GM21737 (cell line): ENCODE data around the gene PDCD10.

Experiments used
- ATAC-seq: cut with Tn5 transposase; IDR thresholded peaks from one replicate; pipeline ENCODE4 v1.9.1; 2021; ENCODE audit warnings: mild to moderate bottlenecking, moderate library complexity; ENCODE audit not compliant: unreplicated experiment

The PDCD10 gene

DNA sequence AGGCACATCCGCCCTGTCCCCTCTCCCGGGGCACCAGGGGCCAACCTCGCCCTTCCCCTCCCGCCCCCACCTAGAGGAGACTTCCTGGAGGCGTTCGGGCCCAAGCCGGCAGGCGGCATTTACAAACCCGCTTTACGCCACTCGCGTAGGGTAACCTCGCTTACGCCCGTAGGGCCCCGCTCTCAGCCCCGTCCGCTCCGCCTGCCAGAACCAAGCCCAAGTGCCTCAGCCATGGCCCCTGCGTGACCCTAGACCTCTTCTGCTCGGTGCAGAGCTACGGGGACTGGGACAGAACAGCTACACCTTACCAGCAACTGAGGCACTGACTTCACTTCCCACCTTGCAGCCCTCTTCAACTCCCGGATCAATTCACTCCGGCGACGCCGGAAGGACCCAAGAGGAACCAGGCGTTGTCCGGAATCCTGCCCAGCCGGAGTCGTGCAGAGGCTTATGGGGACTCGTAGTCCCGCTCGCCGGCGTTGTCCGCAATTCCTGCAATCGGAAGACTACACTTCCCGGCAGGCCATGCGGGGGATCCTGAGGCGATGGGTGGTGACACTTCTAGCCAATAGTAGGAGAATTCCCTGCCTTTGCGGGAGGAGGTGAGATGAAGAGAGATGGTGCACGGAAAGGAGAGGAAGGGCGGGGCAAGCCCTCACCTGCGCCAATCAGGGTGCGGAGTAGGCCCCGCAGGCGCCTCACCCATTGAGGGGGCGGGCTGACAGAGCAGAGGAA, at the start of gene PDCD10:
TSS of gene PDCD10 (minus strand) at position 395 of the 735 bp plus-strand sequence. CDS start 14,735 bp downstream, outside the sequence.
- peak; percentile 87 for ATAC-seq

DNA sequence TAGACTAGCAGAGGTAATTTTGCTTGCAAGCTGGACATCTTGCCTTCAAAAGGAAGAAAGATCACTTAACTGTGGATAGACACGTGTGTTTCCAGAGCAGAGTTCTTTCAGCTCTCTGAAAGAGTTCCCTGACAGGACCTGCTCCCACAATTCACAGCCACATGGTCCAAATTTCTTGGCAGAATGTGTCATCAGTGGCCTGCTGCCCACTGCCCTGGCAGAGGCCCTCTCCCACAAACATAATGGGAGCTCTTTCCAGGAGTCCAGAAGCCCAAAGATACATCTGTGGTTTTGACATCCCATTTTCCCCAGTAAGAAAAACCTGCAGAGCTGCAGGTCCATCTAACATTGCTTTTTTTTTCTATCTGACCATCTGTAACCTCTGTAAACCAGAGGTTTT, 49.1 kb upstream of the PDCD10 start:
- ATAC-seq, result no peak

DNA sequence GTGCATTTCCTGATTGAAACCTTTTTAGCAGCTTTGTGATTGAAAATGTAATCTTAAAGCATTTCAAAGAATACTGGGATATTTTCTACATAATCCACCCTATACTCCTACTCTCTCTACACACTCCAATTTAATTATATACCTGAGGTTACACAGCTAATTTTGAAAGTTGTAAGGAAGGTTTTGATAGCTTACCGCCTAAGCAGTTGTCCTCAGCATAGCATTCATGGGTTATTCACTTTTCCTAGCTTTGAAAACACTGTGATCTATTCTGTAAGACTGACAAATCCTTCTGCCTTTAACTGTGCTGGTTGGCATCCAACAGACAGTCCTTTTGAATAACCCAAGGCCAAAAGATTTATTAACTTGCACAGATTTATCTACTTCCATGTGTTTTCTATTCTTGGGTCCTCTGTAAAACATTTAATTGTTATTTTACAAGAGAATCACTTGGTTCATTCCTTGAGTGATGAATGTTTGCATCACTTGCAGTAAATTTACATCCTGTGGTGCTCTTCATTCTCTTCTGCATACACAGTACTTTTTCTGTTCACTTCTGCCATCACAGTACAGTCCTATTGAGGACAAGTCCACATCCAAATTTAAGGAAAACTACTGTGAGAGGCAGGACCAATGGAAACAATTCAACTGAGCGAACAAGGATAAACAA, 45.7 kb upstream of the PDCD10 start:
- ATAC-seq, result no peak

DNA sequence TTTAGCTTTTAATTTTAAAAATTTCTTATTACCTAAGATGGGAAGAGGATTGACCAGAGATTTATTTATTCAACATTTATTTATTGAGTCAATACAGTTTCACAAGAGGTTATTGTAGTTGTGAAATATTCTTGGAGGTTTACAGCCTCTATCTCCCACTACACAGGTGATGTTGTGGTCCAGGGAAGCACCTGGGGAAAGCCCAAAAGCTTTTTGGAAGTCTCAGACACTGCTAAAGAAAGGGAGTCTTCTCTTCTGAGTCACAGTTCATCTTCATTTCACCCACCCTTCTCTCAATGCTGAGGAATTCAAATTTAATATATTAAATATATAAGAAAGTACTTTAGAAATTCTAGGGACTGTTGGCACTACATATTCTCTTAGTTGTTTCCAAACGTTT, 42.7 kb upstream of the PDCD10 start:
- no peak for ATAC-seq

DNA sequence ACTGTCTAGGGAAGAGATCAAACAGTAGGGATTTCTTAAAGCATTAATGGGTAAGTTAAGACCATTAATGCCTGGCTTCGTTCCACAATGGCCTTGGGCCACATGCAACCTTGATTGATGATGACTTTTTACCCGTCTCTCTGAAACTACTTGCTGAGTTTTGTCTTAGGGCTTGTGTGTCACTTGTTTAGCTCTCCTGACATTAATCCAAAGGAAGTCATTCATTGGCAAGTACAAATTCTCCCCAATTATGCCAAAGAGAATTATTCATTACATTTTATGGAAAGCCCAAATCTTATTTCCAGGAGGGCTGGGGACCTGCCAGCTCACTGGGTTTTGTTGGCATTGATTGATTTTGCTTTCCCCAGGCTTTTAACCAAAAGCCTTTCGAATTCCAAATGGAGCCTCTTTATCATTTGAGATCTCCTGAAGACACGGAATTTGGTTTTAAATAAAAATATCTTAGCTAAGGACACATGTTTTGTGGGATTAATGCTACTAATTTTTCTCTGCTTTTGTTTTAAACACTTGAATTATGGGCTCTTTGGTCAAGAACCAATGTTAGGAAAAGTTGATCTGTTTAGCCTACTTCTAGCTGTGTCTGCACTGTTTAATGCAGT, 41.5 kb upstream of the PDCD10 start:
- ATAC-seq, result no peak

DNA sequence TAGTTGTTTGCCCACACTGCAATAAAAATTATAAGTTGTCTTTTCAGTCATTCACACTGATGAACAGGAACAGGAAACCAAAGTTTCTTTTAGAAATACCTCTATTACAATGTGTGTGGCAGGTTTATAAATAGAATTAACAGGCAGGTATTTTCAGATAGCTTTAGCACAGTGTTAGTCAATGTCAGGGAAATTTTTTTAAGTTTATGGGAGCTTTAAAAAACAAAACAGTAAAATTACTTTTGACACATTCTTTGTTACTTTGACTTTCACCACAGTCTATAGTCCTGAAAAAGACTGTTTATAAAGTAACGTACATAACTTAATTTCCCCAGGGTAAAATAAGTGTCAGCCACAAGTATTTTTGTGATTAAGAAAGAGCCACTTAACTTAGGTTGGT, 38.9 kb upstream of the PDCD10 start:
- peak; percentile 81 for ATAC-seq

DNA sequence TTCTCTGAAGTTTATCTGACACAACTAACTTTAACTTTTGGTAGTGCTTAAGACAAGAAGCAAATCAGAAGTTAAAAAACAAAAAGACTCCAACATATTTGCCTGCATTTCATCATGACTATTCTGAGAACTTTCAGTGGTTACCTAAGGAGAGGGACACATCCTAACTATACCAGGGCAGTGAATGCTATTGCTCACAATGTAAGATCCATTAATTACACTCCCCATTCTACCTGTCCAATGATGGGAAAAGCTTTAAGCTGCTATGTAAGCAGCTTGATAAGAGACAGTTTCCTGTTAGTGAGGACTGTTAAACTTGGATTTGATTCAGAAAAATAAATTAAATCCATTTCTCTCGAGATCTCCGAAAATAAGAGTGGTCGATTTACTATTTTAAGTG, 38.3 kb upstream of the PDCD10 start:
- peak; percentile 43 for ATAC-seq

DNA sequence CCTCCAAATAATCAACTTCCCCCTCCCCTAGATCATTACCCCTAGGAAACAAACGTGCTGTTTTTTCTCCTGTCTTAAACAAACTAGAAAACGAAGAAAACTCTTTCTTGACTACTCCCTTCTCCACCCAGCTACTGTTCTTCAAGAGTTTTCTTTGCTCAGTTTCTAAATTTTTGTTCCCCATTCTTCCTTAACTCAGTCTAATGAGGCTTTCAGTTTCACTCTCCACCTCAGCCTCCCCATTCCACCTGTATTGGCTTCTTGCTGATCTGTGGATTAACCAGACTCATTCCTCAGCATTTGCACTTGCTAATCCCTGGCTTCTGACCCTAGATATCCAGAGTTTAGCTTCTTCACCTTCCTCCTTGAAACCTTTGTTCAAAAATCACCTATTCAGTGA, 27.6 kb upstream of the PDCD10 start:
- no peak for ATAC-seq

DNA sequence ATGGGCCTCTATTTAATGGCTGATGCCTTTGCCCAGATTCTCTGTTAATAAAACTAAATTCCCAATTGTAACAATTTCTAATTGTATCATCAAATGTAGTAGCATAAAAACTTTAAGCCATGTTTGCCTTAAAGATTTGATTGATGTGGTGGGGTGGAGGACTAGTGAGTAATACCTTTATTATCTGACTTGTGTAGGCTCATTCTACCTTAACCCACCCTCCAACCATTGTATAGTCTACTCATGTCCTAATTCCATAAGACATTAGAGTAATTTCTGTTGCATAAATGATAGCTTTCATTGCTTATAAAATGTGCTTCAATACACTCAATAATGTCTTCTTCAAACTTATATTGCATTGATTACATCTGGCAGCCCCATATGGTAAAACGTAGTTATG, 26.6 kb upstream of the PDCD10 start:
- ATAC-seq, result no peak

DNA sequence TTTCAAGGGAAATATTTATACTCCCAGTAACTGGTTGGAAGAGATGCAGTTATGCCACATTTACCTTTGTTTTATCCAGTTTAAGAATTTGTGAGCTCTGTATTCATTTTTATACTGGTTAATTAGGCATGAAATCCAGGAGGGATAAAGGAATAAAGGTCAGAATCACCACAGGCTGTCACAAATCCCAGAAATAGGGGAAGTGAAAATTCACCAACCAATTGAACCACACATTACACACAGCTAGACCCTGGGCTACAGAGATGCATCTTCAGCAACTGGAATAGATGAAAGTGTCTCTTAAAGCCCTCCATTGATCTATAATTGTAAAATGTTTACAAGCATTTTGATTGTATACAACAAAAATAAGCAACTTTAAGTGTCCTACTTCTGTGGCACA, 19.4 kb upstream of the PDCD10 start:
- ATAC-seq, result no peak

DNA sequence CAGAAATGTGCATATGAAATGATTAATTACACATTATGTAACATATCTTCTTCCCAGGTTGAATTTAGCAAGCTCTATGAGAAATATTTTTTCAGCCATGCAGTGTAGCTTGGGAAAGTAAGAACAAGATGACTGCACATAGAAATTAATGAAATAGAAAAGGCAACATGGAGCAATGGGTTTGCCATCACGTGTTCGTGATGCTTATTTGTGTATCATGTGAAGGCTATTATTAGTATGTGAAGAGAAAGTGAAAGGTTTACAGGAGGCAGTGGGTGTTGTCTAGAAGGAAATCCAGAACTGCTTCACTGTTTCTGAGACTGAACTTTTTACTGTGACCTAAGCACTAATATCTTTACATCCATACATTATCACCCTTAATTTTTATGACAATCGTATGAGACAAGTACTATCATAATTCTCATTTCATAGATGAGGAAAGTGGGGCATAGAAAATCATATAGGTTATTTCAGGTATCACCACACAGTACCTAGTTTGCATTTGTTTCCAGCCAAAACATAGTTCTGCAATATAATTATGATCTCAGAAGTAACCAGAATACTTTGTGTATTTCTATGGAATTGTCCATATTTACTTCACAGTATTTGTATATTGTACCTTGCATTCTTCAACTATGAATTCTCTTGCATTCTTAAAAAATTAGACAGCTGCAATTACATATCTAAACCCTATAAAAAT, 15.7 kb upstream of the PDCD10 start:
- ATAC-seq, result peak; percentile 99

DNA sequence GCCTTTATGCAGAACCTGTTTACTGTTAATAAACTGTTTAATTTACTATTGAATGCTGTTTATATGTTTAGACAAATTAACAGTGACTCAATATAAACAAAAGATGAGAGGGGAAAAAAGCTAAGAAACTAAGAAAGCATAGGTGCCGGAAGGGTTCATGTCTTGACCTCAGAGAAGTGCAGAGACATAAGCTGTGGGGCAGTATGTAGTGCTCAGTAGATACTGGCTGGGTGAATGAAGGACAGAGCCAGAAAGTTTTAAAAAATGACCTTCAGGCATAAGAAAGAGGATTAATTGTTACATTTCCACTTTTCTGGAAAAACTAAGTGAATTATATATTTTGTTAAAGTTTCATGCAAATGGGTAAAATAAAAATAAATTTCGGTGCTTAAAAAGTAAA, 15.0 kb upstream of the PDCD10 start:
- ATAC-seq, result no peak

DNA sequence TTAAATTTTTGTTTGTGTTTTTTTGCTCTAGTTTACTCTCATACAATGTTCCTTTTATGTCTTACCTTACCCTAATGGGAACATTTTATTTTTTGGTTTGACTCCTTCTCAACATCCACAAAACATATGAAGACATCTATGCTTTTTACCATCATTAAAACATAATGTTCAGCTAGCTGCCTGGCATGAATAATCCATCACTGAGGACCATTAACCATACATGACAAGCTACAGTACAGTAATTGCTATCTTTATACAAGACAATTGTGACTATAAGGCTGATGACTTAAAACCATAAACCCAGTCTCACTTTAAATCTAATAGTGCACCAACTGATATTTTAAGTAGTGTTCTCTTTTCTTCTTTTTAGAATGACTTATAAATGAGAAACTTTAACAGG, 14.5 kb upstream of the PDCD10 start:
- ATAC-seq, result no peak

DNA sequence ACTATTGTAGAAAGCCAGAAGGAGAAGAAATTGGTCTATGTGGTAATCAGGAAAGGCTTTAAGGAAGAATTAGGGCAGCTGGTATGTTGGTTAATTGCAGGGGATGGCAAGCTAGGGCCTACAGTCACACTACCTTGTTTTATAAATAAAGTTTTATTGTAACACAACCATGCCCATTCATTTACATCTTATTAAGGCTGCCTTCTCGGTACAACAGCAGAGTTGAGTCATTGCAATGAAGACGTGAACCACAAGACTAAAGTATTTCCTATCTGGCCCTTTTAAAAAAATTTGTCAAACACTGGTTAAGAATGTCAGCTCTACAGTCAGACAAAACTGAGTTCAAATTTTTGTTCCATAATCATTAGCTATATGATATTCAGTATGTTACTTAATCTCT, 9.1 kb upstream of the PDCD10 start:
- ATAC-seq, result no peak

DNA sequence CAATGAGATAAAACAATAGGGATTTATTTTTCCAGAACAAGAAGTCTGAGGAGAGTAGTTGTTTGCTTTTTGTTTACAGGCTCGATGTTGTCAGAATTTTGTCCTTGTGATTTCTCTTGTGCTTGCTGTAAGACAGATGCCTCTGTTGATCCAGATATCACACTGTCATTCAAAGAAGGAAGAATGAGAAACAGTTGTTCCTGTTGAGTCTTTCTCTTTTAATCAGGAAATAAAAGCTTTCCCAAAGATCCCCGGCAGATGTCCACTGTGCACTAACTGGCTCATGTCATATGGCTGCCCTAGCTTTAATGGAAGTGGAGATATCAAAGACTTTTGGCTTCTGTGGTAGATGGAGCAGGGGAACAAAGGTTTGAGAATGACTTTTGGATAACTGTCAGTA, 7.6 kb upstream of the PDCD10 start:
- no peak for ATAC-seq

DNA sequence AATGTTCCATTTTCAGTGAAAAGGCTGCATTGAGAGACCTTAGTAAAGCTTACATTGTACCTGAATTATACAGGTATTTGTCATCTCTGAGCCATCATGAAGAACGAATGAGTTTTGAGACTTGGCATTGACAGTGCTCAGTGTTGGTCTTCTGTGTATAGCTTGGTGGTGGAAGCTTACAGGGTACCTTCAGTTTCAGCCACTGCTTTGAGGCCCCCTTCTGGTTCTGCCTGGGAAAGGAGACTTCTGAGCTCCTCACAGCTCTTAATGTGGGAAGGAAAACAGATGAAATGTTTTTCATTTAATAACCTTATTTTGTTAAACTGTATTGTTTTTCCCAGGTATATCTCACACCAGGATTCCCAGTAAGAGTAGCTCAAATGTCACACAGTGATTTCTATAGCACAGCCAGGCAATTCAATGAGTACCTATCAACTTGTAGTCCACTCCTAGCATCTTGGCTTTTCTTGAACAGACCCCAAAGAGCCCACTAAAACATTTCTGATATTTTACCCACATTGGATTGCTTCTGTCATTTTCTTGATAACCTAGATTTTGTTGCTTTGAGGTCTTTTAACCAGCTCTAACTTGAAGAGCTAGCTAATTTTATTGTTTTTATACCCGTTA, 6.4 kb upstream of the PDCD10 start:
- peak; percentile 89 for ATAC-seq

DNA sequence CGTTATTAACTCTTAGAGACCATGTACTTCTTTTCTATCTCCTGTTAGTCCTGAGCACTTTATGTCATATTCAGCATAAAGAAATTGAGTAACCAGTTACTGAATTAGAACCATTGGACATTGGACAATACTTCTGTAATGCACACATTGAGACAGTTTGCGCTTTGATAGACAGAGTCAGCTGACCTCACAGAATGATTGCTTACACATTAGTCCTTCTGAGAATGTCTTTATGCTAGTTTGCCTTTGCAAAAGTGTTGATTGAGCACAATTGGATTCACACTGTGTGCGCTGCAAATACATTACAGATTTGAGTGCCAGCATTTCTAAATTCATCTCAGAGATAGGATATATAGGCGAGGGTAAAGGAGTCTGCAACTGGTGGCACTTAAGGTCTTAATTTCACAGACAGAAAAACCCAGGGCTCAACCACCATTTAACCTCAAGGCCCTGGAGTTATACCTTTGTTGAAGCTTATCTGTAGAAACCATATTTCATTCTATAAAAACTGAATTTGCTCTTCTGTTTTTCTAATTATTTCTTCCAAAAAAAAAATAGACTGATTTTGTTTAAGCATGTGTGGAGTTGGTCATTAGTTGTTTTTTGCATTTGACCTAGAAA, 4.6 kb upstream of the PDCD10 start:
- ATAC-seq, result no peak

DNA sequence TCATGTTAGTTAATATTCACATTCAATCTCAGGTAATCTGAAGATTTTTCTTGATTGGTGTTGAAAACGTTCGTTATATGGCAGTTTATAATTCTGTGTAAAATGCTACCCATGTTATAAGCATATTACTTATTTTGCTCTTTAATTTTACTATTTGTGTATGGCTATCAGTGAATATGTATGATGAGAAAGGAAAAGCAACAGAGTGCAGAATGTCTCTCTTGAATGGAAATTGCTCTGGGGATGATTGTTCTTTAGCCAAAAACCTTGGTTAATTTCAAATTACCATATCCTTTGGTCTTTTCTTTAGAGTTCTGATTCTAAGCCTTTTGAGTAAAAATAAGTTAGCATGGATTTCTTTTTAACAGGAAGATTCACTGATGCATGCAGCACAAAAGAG, 3.3 kb upstream of the PDCD10 start:
- ATAC-seq, result no peak

DNA sequence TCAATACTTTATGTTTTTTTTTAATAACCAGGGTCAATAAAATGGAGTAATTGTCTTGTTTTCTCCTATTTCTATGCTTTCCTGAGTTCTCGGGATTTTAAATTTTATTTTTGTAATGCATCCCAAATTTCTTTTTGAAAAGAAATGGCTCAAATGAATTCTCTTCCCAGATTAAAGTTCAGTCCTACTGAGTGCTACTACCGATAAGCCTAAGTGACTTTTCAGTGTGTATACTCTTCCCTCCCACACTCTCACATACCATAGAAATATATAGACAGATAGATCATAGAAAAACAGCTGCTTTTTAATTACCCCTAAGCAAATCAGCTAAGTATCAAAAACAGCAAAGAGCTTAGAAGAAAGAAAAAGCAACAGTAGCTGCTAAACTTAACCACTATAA, 2.3 kb upstream of the PDCD10 start:
- no peak for ATAC-seq

DNA sequence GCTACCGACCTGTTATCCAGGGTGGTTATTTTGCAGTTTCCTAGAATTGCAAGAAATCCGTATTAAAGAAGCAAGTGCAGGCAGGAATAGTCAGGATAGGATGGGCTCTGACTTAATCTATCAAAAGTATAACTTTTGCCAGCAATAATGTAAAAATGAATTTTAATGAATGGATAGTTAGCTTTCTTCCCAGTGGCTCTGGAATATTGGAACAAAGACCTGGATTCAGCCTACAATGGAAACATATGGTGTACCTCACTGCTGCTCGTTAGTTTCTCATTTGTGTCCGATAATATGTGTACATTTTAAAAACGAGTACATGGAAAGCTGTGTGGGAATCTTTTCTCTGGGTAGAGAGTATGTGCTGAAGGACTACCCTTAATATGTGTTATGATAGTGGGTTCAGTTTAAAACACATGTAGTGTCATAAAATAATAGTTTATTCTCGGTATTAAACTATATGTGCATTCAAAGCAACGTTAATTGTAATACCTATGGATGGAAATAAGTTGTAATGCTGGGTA, 1.6 kb upstream of the PDCD10 start:
- no peak for ATAC-seq
